ENCODE measurements around the gene KIF2C.
A peak's percentile ranks its signal among the peaks of the same experiment; 100 is the strongest.
"Not testable (repeated sequence)": the region's sequence is repeated elsewhere in the genome, so short reads cannot be mapped to it uniquely, and the experiment has no call there.

Gene KIF2C

DNA sequence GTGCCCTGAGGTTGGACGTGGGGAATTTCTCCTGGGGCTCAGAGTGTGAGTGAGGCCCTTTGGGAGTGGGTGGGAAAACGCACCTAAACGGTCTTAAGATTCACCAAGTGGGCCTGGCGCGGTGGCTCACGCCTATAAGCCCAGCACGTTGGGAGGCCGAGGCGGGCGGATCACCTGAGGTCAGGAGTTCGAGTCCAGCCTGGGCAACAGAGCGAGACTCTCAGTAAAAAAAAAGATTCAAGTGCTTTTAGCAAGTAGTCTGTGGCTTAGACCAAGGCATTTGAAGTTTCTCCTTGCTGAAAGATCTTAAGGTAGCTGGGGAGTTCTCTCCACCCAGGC, 37.1 kb downstream of the KIF2C start:
- DNase-seq, result no peak

DNA sequence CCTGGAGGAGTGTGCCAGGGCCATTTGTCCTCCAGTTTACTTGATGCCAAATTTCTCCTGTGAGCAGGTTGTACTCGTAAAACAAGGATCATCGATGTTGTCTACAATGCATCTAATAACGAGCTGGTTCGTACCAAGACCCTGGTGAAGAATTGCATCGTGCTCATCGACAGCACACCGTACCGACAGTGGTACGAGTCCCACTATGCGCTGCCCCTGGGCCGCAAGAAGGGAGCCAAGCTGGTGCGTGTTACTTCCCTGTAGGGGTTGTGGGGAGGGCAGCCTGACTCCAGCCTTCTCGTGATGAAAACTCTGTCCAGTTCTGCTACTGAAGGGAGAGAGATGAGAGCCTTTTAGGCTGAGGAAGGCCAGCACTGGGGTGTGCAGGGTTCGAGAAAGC, 37.9 kb downstream of the KIF2C start:
- DNase-seq, result no peak

DNA sequence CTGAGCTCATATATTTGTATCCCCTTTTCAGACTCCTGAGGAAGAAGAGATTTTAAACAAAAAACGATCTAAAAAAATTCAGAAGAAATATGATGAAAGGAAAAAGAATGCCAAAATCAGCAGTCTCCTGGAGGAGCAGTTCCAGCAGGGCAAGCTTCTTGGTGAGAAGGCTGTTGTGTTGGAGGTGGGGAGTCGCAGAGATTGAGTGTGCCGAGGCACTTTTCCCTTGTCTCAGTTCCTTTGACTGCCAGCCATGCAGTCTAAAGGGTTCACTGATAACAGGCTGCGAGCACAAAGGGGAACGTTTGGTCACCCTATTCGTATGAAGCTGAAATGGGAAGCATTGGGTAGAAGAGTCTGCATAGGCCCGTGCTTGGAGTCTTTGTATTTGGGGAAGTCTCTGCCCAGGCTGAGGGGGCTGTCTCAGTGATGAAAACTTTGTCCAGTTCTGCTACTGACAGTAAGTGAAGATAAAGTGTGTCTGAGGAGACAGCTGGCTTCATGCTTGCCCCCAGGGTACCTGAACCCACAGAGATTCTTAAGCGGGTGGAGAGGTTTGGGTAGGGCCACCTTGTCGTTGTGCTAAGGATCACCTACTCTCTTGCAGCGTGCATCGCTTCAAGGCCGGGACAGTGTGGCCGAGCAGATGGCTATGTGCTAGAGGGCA, 38.5 kb downstream of the KIF2C start:
- no peak for DNase-seq

DNA sequence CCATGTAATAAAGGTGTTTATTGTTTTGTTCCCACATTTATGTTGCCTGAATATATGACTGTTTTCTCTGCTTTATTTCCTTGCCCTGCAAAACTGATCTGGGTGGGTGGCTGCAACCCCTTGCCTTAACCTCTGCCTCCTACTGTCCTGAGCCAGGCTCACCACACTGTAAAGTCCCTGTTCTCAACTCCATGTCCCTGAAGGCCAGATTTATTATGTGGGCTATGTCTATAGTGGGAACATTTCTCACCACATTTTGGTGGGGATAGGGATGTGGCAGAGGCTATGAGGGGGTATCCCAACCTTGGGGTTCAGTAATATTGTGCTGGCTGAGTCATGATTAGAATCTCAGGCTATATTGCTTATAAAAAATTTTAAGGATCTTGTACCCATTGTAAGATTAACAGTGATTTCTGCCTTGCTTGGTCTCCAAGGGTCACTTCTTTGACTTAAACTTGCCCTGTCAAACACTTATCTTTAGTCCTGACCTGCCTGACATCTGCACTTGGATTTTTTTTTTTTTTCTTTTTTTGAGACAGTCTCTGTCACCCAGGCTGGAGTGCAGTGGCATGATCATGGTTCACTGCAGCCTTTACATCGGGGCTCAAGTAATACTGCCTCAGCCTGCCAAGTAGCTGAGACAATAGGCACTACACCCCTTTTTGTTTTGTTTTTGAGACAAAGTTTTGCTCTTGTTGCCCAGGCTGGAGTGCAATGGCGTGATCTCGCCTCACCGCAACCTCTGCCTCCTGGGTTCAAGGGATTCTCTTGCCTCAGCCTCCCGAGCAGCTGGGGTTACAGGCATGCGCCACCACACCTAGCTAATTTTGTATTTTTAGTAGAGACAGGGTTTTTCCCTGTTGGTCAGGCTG, 39.3 kb downstream of the KIF2C start:
- DNase-seq, result no peak

DNA sequence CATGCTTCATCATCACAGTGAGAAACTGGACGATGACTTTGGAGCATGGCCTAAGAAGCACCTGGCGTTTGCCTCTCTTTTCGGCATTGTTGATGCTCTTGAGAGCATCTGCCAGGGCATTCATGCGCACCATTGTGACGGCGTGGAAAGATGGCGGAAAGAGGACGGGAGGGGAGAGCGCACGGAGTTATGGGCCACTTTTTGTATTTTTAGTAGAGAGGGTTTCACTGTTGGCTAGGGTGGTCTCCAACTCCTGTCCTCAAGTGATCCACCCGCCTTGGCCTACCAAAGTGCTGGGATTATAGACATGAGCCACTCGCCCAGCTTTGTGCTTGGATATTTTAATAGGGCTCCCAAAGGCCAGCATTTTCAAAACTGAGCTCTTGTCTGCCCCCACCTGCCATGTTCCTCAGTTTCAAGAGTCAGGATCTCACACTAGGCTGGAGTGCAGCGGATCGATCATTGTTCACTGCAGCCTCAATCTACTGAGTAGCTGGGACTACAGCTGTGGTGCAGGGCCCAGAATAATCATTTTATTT, 41.0 kb downstream of the KIF2C start:
- DNase-seq, result no peak

DNA sequence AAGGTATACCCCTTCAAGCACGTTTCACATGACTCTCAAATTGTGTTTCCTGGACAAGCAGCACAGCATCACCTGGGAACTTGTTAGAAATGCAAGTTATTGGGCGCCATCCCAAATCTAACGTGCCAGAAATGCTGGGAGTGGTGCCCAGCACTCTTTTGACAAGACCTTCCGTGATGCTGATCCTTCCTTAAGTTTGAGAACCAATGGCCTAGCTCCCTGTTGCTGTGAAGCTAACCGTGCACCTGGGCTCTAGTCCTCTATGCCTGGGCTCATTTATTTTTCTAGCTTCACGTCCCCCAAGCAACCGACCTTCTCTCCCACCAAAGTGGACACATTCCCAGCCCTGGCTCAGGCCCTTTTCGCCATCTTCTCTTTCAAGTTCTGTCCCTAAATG, 44.1 kb downstream of the KIF2C start:
- no peak for DNase-seq

DNA sequence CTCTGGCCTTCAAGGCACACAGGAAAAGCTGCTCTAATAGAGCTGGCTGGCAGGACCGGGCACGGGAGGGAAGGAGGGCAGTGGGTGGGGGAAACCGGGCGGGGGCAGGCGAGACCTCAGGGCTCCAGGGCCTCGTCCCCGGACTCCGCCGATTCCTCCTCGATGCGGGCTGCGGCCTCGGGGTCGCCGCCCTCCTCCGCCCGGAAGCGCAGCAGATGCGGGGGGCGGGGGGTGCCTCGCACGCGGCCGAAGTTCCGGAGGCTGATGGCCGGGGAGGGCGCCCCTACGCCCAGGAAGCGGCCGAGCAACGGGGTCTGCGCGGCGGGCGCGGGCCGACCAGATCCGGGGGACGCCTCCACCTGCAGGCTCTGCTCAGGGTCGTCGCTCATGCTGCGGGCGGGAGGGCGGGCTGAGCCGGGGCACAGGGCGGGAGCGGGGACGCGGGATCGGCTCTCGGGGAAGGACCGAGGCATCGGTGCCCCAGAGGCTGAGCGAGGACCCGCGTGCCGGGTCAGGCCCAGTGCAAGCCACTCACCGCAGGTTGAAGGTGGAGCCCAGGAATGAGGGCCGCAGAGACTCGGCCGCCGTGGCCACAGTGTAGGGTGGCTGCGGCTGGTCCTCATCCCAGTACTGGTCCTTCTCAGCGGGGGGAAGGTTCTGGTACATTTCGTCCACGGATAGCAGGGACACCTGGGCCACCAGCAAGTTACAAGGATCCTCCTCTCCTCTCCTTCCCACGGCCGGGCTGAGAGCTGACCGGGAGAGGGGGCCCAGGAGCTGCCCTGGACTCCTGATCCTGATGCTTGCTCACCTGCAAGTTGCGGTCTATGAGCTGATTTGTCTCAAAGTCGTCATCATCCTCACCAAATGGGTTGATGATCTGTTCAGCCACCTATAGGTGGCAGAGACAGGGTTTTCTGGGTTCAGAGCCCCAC, 44.7 kb downstream of the KIF2C start:
- DNase-seq, result no peak

DNA sequence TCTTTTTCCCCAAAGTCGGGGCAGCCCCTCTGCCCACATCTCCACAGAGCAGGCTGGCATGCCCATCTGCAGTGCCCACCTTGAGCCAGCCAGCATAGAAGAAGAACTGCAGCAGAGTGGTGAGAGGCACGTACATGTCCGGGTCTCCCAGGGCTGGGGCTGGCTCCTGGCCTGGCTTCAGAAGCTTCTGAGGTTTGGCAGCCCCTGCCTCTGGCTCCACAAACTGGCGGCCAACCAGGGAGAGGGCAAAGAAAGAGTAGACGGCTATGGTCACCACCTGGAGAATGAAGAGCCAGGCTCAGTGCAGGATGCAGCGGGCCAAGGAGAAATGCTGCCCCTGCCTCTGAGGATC, 45.4 kb downstream of the KIF2C start:
- DNase-seq, result no peak

DNA sequence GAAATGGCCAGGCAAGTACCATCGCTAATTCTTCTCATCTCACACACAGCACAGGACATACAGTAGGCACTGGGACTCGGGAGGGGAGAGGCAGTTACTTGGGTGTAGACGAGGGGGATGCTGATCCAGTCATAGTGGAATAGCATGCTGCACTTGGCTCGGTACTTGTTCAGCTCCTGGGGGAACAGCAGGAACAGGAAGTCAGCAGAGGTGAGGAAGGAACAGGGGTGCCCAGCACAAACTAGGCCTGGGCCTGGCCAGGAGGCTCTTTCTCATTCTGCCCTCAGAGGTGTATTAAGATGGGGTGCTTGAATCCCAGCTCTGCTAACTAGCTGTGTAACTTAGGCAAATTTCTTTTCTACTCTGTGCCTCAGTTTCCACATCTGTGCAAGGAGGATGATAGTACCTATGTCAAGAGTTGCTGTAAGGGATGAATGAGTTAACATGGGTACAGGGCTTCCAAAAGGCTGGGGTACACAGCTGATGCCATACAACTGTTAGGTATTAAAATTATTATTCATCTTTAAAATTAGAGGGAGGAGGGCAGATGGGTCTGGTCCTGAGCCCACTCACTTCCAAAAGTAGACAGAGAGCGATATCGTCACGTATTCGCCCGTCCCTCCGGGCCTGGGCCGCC, 46.0 kb downstream of the KIF2C start:
- DNase-seq, result no peak

DNA sequence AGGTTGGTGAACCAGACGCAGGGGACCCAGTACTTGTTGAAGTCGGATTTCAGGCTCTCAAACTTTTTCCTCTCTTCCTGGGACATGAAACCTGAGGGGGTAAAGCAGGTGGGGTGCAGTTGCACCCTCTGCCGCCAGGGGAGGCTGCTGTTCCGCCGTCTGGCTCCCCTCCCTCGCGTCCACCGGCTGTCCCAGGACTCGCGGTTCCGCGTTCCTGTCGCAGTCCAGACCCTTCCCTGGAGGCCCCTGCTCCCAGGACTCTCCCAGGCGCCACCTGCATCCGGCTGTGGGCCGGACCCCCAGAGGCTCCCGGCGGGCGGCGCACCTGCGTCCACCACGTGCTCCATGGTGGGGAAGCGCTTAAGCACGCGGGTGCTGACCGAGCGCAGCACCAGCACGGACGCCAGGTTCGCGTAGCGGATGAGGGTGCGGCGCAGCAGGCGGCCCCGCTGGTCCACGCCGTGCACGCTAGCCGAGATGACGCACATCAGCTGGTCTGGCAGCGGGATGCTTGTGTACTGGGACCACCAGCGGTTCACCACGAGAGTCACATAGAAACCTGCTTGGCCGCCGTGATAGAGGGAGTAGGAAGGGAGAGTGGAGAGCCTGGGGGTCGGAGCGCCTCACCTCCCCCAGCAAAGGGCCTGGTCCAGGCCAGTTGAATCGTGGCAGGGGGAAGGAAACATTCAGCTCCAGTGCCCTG, 46.7 kb downstream of the KIF2C start:
- no peak for DNase-seq

DNA sequence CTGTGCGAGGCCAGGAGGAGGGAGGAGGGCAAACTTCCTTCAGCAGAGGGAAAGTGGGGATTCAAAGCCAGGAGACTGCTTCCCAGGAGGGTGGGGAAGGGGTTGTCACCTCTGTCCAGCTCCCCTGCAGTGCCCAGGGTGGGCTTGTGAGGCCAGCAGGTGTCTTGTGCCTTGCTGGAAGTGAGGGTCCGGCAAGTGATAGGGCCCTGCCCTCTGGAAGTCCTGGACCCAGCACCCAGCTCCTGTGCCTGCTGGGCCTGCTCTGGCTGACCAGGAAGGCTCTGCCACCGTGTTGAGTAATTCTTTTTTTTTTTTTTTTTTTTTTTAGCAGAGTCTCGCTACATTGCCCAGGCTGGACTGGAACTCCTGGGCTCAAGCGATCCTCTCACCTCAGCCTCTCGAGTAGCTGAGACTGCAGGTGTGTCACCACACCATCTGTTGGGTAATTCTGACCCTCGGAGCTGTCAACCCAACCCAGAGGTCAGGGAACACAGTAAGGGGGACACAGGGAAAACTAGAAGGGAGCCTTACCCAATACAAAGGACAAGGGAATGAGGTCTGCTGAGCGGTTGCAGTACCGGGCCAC, 47.3 kb downstream of the KIF2C start:
- no peak for DNase-seq

DNA sequence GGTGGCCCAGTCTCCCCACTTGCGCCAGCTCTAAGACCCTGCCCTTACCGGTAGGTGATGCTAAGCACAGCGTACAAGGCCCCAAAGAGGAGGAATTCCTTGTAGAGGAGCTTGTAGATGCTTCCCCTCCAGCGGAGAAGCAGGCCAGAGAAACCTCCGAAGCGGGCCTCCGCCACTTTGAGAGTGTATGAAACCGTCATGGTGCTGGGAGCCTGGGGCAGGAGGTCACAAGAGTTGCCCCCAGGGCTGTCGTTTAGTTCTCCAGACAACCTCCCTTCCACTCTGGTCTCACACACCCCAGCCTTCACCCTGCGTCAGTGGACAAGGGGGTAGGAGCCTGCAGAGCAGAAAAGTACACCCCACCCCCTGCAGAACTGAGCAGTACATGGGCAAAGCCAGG, 47.9 kb downstream of the KIF2C start:
- DNase-seq, result no peak

DNA sequence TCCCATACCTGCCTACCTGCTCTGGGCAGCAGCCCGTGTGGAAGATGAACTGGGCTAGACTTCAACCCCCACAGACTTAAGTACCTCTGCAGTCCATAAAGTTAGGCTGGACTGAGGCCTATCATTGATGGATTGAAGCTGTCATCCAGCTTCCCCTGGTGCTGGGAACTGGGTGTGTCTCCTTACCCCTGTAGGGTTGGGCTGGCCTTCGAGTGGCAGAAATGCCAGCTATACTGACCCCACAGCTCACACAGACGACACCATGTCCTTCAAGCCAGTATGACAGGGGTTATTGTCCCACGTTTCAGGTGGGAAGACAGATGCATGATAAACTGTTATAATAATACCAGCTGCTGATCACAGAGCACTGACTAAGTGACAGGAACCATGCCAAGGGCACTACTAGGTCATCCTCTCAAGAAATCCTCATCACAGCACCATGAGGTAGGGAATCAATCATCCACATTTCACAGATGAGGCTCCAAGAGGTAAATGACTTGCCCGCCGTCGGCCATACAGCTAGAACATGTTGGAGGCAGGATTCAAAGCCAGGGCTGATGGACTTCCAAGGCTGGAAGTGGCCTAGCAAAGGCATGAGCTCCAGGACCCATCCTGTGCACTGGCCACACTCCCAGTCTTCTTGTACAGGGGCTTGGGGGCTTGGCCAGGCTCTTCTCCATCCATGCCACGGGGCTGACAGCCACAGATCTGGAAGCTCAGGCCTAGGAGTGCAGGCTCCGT, 48.7 kb downstream of the KIF2C start, which contains the start of gene BEST4:
Gene BEST4, minus strand, starts transcription at position 51 of the 741 bp plus-strand sequence. CDS start 465 bp downstream, outside the sequence.
- no peak for DNase-seq

DNA sequence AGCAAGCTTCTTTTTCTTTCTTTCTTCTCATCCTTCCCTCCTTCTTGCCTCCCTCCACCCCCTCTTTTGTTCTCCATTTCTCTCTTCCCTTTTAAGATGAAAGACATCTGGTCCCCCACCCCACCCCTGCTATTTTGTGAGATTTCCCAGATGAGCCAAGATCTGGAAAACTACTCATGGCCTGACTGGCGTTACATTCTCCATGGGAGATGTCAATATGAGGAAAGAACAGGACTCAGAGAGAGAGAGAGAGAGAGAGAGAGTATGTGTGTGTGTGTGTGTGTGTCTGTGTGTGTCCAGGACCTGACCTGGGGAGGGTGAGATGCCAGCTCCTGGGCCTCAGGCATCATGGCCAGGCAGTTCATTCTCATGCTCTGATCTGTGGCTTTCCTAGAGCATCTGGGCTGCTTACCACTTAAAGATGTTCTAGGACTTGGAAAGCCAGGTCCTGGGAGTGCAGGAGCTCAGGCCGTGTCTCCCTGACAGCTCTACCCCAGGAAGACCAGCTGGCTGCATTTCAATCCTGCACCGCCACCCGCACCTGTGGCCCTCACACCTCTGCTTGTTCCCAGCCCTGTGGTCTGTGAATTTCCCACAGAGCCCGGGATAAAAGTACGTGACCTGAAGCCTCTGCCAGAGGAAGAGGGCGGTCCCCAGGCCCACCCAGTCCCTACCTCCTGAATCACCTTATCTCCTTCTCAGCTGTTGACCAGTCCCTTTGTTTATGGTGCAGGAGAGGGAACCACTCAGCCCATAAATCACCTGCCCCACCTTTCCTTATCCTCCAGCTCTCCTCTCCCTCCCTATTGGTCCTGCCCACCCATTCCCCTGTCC, 51.5 kb downstream of the KIF2C start:
- DNase-seq, result no peak

DNA sequence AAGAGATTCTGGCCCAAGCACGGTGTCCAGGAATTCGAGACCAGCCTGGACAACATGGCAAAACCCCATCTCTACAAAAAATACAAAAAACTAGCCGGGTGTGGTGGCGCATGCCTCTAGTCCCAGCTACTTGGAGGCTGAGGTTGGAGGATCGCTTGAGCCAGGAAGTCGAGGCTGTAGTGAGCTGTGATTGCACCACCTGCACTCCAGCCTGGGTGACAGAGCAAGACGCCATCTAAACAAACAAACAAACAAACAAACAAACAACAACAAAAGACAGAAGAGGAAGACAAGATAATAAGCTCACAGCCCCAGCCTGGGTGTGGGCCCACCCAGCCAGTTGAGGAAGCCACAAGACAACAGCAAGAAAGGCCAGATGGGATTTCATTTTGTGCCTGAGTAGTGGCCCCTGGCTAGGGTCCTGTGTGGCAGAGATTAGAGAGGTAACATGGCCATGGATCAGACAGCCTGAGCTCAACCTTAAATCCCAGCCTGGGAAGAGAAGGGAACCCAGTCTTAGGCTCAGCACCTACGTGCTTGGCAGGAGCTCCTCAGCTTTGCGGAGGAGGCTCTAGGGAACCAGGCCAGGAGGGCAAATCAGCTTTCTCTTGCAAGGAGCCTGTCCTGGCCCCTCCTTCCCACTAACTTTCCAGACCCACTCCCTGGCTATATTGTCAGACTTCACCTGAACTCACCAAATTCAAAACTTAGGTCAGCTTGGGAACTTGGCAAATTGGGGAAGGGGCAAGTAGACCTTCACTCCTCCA, 53.3 kb downstream of the KIF2C start:
- no peak for DNase-seq

DNA sequence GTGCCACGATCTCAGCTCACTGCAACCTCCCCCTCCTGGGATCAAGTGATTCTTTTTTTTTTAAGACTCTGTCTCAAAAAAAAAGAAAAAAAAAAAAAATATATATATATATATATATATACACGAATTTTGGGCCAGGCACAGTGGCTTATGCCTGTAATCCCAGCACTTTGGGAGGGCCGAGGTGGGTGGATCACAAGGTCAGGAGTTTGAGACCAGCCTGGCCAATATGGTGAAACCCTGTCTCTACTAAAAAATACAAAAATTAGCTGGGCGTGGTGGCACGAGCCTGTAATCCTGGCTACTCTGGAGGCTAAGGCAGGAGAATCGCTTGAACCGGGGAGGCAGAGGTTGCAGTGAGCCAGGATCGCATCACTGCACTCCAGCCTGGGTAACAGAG, 58.2 kb downstream of the KIF2C start:
- DNase-seq, result not testable (repeated sequence)

DNA sequence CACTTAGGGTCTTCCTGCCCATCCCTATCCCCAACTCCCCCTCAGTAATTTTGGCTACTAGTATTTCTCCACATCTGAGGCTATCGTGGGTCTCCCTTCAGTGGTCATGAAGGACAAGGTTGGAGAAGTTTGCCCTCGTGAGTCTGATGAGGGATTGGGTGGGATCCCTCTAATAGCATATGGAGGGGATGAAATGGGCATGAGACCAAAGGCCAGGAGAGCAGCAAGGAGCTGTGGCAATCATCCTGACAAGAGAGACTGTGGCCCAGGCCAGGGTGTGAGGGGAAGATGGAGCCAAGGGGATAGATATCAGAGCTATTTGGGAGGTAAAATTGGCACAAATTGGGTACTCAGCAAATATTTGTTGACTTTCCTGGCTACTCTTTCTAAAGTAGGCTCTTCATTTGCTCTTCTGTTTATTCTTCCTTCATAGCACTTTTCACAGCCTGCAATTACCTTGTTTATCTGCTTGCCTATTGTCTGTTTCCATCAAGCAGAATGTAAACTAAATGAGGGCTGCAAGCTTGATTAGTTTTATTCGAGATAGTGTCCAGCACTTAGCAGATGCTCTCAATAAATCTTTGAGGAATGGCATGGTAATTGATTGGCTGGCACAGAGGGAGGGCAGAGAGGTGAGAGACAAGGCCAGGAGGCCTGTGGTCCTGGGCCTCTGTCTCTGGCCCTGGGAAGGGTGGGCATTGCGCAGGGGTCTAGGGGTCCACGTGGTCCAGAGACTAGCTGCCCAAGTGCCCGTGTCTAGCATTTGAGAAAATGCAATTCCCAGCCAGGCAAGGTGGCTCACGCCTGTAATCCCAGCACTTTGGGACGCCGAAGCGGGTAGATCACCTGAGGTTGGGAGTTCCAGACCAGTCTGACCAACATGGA, 59.1 kb downstream of the KIF2C start:
- peak in 1 of 2 experiments; percentile 51 for DNase-seq
